ENCODE measurements around the gene PPP1R13B.

The PPP1R13B gene

DNA sequence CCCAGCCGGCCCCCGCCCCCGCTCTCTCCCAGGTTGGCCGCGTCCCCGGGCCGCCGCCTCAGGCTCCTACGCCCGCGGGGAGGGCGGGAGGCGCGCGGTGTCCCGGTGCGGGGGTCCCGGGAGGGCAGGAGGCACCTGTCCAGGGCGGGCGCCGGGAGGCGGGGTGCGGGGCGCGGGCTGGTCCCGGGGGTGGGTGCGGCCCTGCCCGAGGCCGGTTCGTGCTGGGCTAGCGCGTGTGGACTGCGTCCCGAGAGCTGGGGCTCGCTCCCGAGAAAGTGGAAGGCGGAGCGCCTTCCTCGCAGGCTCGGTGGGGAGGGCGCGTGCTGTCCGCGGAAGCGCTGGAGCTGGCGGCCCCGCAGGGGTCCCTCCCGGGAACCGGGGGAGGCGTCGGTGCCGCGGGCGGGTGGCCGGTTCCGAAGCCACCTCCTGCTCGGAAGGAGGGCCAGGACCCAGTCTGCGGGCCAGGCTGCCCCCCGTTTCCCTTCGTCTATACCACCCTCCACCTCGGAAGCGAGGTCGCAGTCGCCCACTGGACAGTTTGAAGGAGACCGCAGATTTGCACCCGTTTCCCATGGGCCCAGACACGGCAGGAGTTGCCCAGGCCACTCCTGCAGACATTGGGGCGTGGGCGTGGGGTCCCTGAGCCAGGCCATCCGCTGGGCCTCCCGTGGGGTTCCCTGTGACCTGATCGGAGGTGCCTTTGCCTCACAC lies 131.1 kb downstream of the PPP1R13B start:
- peak overlapping the region; percentile 34 for H3K27ac ChIP-seq (ENCODE audit: low read depth, low read length, poor library complexity, severe bottlenecking)

DNA sequence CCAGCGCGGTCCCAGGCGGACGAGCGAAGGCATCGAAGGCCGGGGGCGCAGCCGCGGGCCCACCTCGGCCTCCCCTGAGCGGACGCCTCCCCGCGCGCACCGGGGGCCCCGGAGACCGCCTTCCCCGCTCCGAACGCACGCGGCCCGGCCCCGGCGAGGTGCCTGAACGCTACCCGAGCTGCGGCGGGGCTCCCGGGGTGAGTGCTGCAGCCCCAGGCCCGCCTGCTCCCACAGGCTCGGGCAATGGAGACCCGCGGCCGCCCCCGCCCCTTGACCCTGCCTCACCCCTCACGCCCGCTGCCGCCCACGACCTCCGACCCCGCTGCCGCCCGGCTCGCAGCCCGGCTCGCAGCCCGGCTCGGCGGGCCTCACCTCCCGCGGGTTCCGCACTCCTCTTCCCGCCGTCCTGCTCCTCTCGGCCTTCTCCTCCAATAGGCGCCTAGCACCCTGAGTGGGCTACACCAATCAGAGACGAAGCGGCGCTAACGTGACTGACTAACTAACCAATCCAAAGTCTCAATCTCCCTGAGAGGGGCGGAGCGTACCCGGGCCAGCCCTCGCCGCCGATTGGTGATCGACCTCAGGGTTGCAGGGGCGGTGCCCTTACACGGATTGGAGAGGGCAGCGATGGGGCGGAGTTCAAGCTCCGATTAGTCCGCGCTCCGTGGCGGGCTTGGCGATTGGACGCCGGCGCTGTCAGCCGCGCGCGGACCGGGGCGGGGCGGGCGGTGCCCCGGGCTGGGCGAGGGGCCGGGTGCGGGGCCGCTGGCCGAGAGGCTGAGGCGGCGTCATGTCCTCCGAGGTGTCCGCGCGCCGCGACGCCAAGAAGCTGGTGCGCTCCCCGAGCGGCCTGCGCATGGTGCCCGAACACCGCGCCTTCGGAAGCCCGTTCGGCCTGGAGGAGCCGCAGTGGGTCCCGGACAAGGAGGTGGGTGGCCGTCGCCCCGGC lies 132.0 kb downstream of the PPP1R13B start, which contains the start of the genes XRCC3 and ZFYVE21:
XRCC3 (minus strand) TSS at position 400 of the 949 bp plus-strand sequence. CDS start 4,364 bp downstream, outside the sequence.
ZFYVE21 (plus strand) TSS at position 759 of the 949 bp plus-strand sequence; CDS start at position 791, 32 bp downstream.
- Histone ChIP-seq H3K9ac (ENCODE audit: low read length) (peak within 1 kb of the TSS; percentile 93), H4K20me1 (ENCODE audit: insufficient read depth, low read length) (no peaks in the 10 kb centered on the region), H3K9me3 (ENCODE audit: low read length) (no peaks in the 10 kb centered on the region), H3K4me2 (ENCODE audit: low read length) (peak within 1 kb of the TSS; percentile 89), H3K9me2 (ENCODE audit: low read depth, low read length) (no peaks in the 10 kb centered on the region), H3K27ac (ENCODE audit: low read depth, low read length, poor library complexity, severe bottlenecking) (peak within 1 kb of the TSS; percentile 60), H3K36me3 (ENCODE audit: insufficient read depth, low read length) (peaks cover 36% of the 10 kb centered on the region; the same call in 1 of the 2 replicates), H3K4me3 (ENCODE audit: low read depth, low read length, poor library complexity, severe bottlenecking) (peak within 1 kb of the TSS; percentile 89), H3K79me2 (ENCODE audit: insufficient read depth, low read length) (peaks cover 36% of the 10 kb centered on the region), H3K4me1 (ENCODE audit: insufficient read depth, low read length, severe bottlenecking) (peaks cover 79% of the 10 kb centered on the region), H3K27me3 (ENCODE audit: insufficient read depth, low read length) (no peaks in the 10 kb centered on the region), H2AFZ (ENCODE audit: low read length) (no peak within 1 kb of the TSS), H3F3A (ENCODE audit: insufficient read depth, low read length) (no peaks in the 10 kb centered on the region)
- TF ChIP-seq, protein P1, sequence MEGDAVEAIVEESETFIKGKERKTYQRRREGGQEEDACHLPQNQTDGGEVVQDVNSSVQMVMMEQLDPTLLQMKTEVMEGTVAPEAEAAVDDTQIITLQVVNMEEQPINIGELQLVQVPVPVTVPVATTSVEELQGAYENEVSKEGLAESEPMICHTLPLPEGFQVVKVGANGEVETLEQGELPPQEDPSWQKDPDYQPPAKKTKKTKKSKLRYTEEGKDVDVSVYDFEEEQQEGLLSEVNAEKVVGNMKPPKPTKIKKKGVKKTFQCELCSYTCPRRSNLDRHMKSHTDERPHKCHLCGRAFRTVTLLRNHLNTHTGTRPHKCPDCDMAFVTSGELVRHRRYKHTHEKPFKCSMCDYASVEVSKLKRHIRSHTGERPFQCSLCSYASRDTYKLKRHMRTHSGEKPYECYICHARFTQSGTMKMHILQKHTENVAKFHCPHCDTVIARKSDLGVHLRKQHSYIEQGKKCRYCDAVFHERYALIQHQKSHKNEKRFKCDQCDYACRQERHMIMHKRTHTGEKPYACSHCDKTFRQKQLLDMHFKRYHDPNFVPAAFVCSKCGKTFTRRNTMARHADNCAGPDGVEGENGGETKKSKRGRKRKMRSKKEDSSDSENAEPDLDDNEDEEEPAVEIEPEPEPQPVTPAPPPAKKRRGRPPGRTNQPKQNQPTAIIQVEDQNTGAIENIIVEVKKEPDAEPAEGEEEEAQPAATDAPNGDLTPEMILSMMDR (IDR thresholded peaks at IDR 0.05; ENCODE audit: low read length): no peak

More for the DNA sequence above, 131.1 kb downstream of the PPP1R13B start:
- H3K9me3 ChIP-seq (ENCODE audit: low read length): no peaks in the 10 kb centered on the region
- no peaks in the 10 kb centered on the region for H3K27me3 ChIP-seq (ENCODE audit: insufficient read depth, low read length)
- no peaks in the 10 kb centered on the region for H3K9me2 ChIP-seq (ENCODE audit: low read depth, low read length)
- H3K4me3 ChIP-seq (ENCODE audit: low read depth, low read length, poor library complexity, severe bottlenecking): peak overlapping the region; percentile 71
- peak overlapping the region; percentile 78 for H3K9ac ChIP-seq (ENCODE audit: low read length)
- no peak overlapping the region for H2AFZ ChIP-seq (ENCODE audit: low read length)
- peaks cover 41% of the 10 kb centered on the region for H3K79me2 ChIP-seq (ENCODE audit: insufficient read depth, low read length)
- H3K36me3 ChIP-seq (ENCODE audit: insufficient read depth, low read length): peaks cover 29% of the 10 kb centered on the region; the same call in 1 of the 2 replicates
- H3K4me1 ChIP-seq (ENCODE audit: insufficient read depth, low read length, severe bottlenecking): peaks cover 72% of the 10 kb centered on the region
- peak overlapping the region; percentile 89 for H3K4me2 ChIP-seq (ENCODE audit: low read length)
- H4K20me1 ChIP-seq (ENCODE audit: insufficient read depth, low read length): no peaks in the 10 kb centered on the region
- no peaks in the 10 kb centered on the region for H3F3A ChIP-seq (ENCODE audit: insufficient read depth, low read length)
- no peak for TF ChIP-seq EZH2 (IDR thresholded peaks at IDR 0.05; ENCODE audit: borderline replicate concordance, low read length)
- TF ChIP-seq, protein P1 (IDR thresholded peaks at IDR 0.05; ENCODE audit: low read length): no peak

DNA sequence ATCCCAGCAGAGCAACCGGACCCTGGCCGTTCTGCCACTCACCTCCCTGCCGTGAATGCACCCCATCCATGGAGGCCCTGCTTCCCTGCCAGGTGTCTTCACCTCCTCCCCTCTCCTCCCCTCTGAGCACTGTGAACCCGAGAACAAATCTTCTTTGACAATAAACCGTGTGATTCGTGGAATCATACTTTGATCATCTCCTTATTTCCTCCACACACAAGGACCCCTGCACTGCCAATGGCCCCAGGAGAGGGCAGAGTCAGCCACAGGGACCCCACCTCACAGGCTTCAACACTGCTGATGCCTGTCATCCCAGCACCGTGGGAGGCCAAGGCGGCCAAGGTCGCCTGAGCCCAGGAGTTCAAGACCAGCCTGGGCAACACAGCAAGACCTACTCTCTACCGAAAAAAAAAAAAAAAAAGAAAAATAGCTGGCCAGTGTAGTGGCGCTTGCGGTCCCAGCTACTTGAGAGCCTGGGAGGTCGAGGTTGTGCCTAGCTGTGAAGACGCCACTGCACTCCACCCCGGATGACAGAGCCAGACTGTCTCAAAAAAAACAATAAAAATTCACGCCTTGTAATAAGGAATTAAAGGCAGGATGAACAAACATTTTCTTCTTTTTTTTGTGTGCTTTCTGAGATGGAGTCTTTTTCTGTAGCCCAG lies 133.2 kb downstream of the PPP1R13B start:
- Histone ChIP-seq H4K20me1 (ENCODE audit: insufficient read depth, low read length) (no peaks in the 10 kb centered on the region), H3K4me1 (ENCODE audit: insufficient read depth, low read length, severe bottlenecking) (peaks cover 68% of the 10 kb centered on the region), H3K9me2 (ENCODE audit: low read depth, low read length) (no peaks in the 10 kb centered on the region), H3K9me3 (ENCODE audit: low read length) (no peaks in the 10 kb centered on the region), H3K4me3 (ENCODE audit: low read depth, low read length, poor library complexity, severe bottlenecking) (peak overlapping the region; percentile 89), H3K27me3 (ENCODE audit: insufficient read depth, low read length) (no peaks in the 10 kb centered on the region), H3K27ac (ENCODE audit: low read depth, low read length, poor library complexity, severe bottlenecking) (peak overlapping the region; percentile 60), H3K4me2 (ENCODE audit: low read length) (peak overlapping the region; percentile 76), H2AFZ (ENCODE audit: low read length) (no peak overlapping the region), H3K79me2 (ENCODE audit: insufficient read depth, low read length) (peaks cover 29% of the 10 kb centered on the region), H3K36me3 (ENCODE audit: insufficient read depth, low read length) (peaks cover 47% of the 10 kb centered on the region), H3F3A (ENCODE audit: insufficient read depth, low read length) (no peaks in the 10 kb centered on the region), H3K9ac (ENCODE audit: low read length) (peak overlapping the region; percentile 93)
- no peak for TF ChIP-seq EZH2 (IDR thresholded peaks at IDR 0.05; ENCODE audit: borderline replicate concordance, low read length)
- TF ChIP-seq, protein P1 (IDR thresholded peaks at IDR 0.05; ENCODE audit: low read length): peak; percentile 28; the same call in 1 of the 2 replicates
